ENCODE results near the gene ELANE. TPM values are rescaled to one million over a fixed set of nuclear protein-coding genes. Genes with fewer than 3 reads are reported as not detected.
A peak's percentile ranks its signal among the peaks of the same experiment; 100 is the strongest.
"Not testable (repeated sequence)": the region's sequence is repeated elsewhere in the genome, so short reads cannot be mapped to it uniquely, and the experiment has no call there.

The ELANE gene
- total RNA-seq, 1 experiment from 2014 or later: not detected

GRCh38 chr19:810883-811489 is 41.1 kb upstream of the ELANE start:
- H3K27me3 ChIP-seq (ENCODE audit: control insufficient read depth, insufficient read depth, low read length): no peaks in the 10 kb centered on the region

DNA sequence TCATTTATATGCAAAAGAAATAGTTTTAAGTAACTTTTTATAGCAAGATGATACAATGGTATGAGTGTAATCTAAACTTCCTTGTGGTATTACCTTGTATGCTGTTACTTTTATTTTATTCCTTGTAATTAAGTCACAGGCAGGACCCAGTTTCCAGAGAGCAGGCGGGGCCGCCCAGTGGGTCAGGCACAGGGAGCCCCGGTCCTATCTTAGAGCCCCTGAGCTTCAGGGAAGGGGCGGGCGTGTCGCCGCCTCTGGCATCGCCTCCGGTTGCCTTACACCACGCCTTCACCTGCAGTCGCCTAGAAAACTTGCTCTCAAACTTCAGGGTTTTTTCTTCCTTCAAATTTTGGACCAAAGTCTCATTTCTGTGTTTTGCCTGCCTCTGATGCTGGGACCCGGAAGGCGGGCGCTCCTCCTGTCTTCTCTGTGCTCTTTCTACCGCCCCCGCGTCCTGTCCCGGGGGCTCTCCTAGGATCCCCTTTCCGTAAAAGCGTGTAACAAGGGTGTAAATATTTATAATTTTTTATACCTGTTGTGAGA is 40.5 kb upstream of the ELANE start:
- Histone ChIP-seq H3K27me3 (ENCODE audit: control insufficient read depth, insufficient read depth, low read length) (no peaks in the 10 kb centered on the region), H3K4me3 (ENCODE audit: insufficient read depth, low read depth, low read length) (no peak overlapping the region), H3K36me3 (replicated peaks; ENCODE audit: control insufficient read depth, insufficient read depth, low read length) (peaks cover 26% of the 10 kb centered on the region)
- DNase-seq: no peak

More at GRCh38 chr19:810883-811489, 41.1 kb upstream of the ELANE start:
- H3K36me3 ChIP-seq (replicated peaks; ENCODE audit: control insufficient read depth, insufficient read depth, low read length): peaks cover 26% of the 10 kb centered on the region
- DNase-seq: peak; percentile 80
- H3K4me3 ChIP-seq (ENCODE audit: insufficient read depth, low read depth, low read length): no peak overlapping the region

DNA sequence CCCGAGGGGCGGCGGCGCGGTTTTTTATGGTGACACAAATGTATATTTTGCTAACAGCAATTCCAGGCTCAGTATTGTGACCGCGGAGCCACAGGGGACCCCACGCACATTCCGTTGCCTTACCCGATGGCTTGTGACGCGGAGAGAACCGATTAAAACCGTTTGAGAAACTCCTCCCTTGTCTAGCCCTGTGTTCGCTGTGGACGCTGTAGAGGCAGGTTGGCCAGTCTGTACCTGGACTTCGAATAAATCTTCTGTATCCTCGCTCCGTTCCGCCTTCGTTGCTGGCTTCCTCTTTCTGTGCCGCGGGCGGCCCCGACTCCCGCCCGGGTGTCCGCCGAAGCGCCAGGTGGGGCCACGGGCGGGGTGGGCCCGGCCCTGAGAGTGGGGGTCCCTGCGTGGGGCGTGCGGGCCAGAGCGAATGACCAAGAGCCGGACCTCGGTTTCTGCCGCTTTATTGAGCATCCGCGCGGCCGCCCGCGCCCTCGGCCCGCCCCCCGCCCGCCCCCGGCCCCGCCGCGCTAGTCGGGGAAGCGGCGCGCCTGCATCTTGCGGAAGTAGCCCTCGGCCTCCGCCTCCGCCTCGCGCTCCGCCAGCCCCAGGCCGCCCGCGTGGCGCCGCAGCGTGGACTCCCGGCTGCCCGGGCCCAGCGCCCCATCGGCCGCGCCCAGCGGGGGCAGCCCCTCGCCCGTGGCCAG is 39.9 kb upstream of the ELANE start:
- Histone ChIP-seq H3K27me3 (ENCODE audit: control insufficient read depth, insufficient read depth, low read length) (no peaks in the 10 kb centered on the region), H3K4me3 (ENCODE audit: insufficient read depth, low read depth, low read length) (no peak overlapping the region), H3K36me3 (replicated peaks; ENCODE audit: control insufficient read depth, insufficient read depth, low read length) (peaks cover 22% of the 10 kb centered on the region)
- DNase-seq: peak; percentile 83

DNA sequence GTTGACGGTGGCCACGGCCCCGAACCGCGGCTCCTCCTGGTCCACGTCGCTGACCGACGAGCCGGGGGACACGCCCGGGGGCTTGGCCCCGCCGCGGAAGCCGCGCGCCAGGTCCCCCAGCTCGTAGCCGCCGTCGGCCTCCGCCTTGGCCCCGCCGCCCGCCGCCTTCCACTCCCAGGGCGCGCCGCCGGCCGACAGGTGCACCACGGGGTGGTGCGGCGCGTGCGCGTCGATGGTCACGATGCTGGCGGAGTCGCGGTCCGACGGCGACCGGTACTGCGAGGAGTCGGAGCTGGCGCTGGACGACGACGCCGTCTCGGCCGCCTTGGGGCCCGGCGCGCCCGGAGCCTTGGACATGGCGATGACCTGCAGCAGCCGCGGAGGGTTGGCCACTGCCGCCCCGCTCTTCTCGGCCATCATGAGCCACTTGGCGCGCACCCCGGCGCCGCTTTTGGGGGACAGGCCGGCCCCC is 39.3 kb upstream of the ELANE start:
- no peak overlapping the region for H3K4me3 ChIP-seq (ENCODE audit: insufficient read depth, low read depth, low read length)
- H3K27me3 ChIP-seq (ENCODE audit: control insufficient read depth, insufficient read depth, low read length): no peaks in the 10 kb centered on the region
- H3K36me3 ChIP-seq (replicated peaks; ENCODE audit: control insufficient read depth, insufficient read depth, low read length): peaks cover 17% of the 10 kb centered on the region
- no peak for DNase-seq

- peaks cover 15% of the 10 kb centered on the region for H3K36me3 ChIP-seq (replicated peaks; ENCODE audit: control insufficient read depth, insufficient read depth, low read length)
- H3K4me3 ChIP-seq (ENCODE audit: insufficient read depth, low read depth, low read length): no peak overlapping the region
- peak; percentile 79 for DNase-seq
Measured at GRCh38 chr19:813219-814151, 38.6 kb upstream of the ELANE start.

GRCh38 chr19:814152-815078 is 37.7 kb upstream of the ELANE start:
- Histone ChIP-seq H3K36me3 (replicated peaks; ENCODE audit: control insufficient read depth, insufficient read depth, low read length) (peaks cover 11% of the 10 kb centered on the region), H3K4me3 (ENCODE audit: insufficient read depth, low read depth, low read length) (no peak overlapping the region), H3K27me3 (ENCODE audit: control insufficient read depth, insufficient read depth, low read length) (no peaks in the 10 kb centered on the region)
- DNase-seq: peak; percentile 79

More at GRCh38 chr19:813219-814151, 38.6 kb upstream of the ELANE start:
- H3K27me3 ChIP-seq (ENCODE audit: control insufficient read depth, insufficient read depth, low read length): no peaks in the 10 kb centered on the region

- Histone ChIP-seq H3K36me3 (replicated peaks; ENCODE audit: control insufficient read depth, insufficient read depth, low read length) (peaks cover 8% of the 10 kb centered on the region), H3K4me3 (ENCODE audit: insufficient read depth, low read depth, low read length) (no peak overlapping the region), H3K27me3 (ENCODE audit: control insufficient read depth, insufficient read depth, low read length) (no peaks in the 10 kb centered on the region)
- peak; percentile 84 for DNase-seq
Measured at GRCh38 chr19:815079-815774, 36.9 kb upstream of the ELANE start.

- no peak for DNase-seq
- H3K27me3 ChIP-seq (ENCODE audit: control insufficient read depth, insufficient read depth, low read length): no peaks in the 10 kb centered on the region; the same call in 1 of the 2 replicates
- peaks cover 3% of the 10 kb centered on the region for H3K36me3 ChIP-seq (replicated peaks; ENCODE audit: control insufficient read depth, insufficient read depth, low read length)
- H3K4me3 ChIP-seq (ENCODE audit: insufficient read depth, low read depth, low read length): no peak overlapping the region
Measured at GRCh38 chr19:815775-816499, 36.2 kb upstream of the ELANE start.

DNA sequence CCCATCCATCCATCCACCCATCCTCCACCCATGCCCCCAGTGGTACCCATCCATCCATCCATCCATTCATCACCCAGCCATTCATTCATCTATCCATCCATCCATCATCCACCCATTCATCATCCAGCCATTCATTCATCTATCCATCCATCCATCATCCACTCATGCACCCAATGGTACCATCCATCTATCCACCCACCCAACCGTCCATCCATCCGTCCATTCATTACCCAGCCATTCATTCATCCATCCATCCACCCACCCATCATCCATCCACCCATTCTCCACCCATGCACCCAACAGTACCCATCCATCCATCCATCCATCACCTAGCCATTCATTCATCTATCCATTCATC is 35.6 kb upstream of the ELANE start:
- H3K36me3 ChIP-seq (replicated peaks; ENCODE audit: control insufficient read depth, insufficient read depth, low read length): peaks cover 2% of the 10 kb centered on the region

GRCh38 chr19:820212-820611 is 31.9 kb upstream of the ELANE start:
- H3K36me3 ChIP-seq (replicated peaks; ENCODE audit: control insufficient read depth, insufficient read depth, low read length); H3K4me3 ChIP-seq (ENCODE audit: insufficient read depth, low read depth, low read length); DNase-seq; H3K27me3 ChIP-seq (ENCODE audit: control insufficient read depth, insufficient read depth, low read length): not testable (repeated sequence)

More for the DNA sequence above, 35.6 kb upstream of the ELANE start:
- no peak for DNase-seq
- Histone ChIP-seq H3K4me3 (ENCODE audit: insufficient read depth, low read depth, low read length) (no peak overlapping the region), H3K27me3 (ENCODE audit: control insufficient read depth, insufficient read depth, low read length) (no peaks in the 10 kb centered on the region; the same call in 1 of the 2 replicates)

- peak; percentile 93 for DNase-seq
- Histone ChIP-seq H3K27me3 (ENCODE audit: control insufficient read depth, insufficient read depth, low read length) (no peaks in the 10 kb centered on the region; the same call in 1 of the 2 replicates), H3K4me3 (ENCODE audit: insufficient read depth, low read depth, low read length) (peak overlapping the region; percentile 66), H3K36me3 (replicated peaks; ENCODE audit: control insufficient read depth, insufficient read depth, low read length) (no peaks in the 10 kb centered on the region; the same call in 1 of the 2 replicates)
Measured at GRCh38 chr19:821231-821824, 30.8 kb upstream of the ELANE start.

- Histone ChIP-seq H3K27me3 (ENCODE audit: control insufficient read depth, insufficient read depth, low read length) (no peaks in the 10 kb centered on the region; the same call in 1 of the 2 replicates), H3K4me3 (ENCODE audit: insufficient read depth, low read depth, low read length) (peak within 1 kb of the TSS; percentile 66), H3K36me3 (replicated peaks; ENCODE audit: control insufficient read depth, insufficient read depth, low read length) (no peaks in the 10 kb centered on the region; the same call in 1 of the 2 replicates)
- peak; percentile 97 for DNase-seq
Measured at GRCh38 chr19:821825-822503, 30.1 kb upstream of the ELANE start, which contains the start of gene PLPPR3. PLPPR3 (minus strand) TSS chr19:821955; CDS start chr19:821559, 396 bp downstream.

All from H7 (cell line).